HT1080 (cell line): ENCODE data around the gene ATP8B3. TPM values are rescaled to one million over a fixed set of nuclear protein-coding genes. Genes with fewer than 3 reads are reported as not detected.
"Not testable (repeated sequence)": the region's sequence is repeated elsewhere in the genome, so short reads cannot be mapped to it uniquely, and the experiment has no call there.

Source experiments
- DNase-seq: peaks from one replicate; pipeline ENCODE4 v3.0.0-alpha.2; 2015; ENCODE audit warnings: low read depth
- total RNA-seq: library from RNA; depleted of rRNA; stranded (reverse); fragments of >200 nt; shearing (Covaris generic); gene quantifications from 2 replicates; pipeline ENCODE4 v1.2.3, GENCODE V29; 2014

Gene ATP8B3
- total RNA-seq, 1 experiment from 2014 or later: 9.8 TPM

GRCh38 chr19:1770866-1771576, 41.1 kb downstream of the ATP8B3 start:
- no peak for DNase-seq

GRCh38 chr19:1769645-1769985, 42.5 kb downstream of the ATP8B3 start:
- no peak for DNase-seq

- DNase-seq: no peak
Observed at GRCh38 chr19:1768918-1769644, 43.0 kb downstream of the ATP8B3 start.

GRCh38 chr19:1768248-1768647, 43.8 kb downstream of the ATP8B3 start:
- no peak for DNase-seq

- no peak for DNase-seq
Observed at GRCh38 chr19:1767464-1767933, 44.6 kb downstream of the ATP8B3 start.

- DNase-seq: no peak
Observed at GRCh38 chr19:1766800-1767352, 45.2 kb downstream of the ATP8B3 start.

GRCh38 chr19:1765904-1766799, 45.9 kb downstream of the ATP8B3 start:
- DNase-seq: no peak

DNA sequence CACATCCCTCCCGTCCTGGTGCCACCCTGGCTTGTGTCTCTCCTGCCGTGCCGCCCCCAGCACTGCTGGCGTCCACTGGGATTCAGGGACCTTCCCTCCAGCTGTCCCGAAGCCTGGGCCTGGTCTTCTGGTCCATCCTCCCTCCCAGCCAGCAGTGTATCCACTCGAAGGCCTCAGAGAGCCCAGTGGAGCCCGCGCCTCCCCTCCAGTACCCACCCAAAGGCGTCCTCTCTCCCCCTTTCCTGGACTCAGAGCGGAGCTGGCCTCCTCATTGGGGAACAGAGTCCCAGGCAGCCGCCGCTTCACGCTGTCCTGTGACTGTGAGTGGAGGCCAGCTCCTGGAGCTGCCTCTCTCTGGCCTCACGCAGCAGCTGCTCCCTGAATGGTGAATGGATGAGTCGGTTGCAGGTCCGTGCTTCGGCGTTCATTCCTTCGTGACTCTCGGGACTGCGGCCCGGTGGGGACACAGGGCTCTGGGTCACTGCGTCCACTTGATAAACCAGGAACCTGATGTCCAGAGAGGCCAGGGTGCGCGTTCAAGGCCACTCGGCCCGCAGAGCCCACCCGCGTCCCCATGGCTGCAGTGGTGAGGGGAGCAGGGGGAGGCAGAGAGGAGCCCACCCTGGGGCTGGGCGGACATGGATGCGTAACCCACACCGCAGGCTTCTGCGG, 46.7 kb downstream of the ATP8B3 start:
- no peak for DNase-seq

GRCh38 chr19:1764729-1765128, 47.3 kb downstream of the ATP8B3 start:
- DNase-seq: no peak

DNA sequence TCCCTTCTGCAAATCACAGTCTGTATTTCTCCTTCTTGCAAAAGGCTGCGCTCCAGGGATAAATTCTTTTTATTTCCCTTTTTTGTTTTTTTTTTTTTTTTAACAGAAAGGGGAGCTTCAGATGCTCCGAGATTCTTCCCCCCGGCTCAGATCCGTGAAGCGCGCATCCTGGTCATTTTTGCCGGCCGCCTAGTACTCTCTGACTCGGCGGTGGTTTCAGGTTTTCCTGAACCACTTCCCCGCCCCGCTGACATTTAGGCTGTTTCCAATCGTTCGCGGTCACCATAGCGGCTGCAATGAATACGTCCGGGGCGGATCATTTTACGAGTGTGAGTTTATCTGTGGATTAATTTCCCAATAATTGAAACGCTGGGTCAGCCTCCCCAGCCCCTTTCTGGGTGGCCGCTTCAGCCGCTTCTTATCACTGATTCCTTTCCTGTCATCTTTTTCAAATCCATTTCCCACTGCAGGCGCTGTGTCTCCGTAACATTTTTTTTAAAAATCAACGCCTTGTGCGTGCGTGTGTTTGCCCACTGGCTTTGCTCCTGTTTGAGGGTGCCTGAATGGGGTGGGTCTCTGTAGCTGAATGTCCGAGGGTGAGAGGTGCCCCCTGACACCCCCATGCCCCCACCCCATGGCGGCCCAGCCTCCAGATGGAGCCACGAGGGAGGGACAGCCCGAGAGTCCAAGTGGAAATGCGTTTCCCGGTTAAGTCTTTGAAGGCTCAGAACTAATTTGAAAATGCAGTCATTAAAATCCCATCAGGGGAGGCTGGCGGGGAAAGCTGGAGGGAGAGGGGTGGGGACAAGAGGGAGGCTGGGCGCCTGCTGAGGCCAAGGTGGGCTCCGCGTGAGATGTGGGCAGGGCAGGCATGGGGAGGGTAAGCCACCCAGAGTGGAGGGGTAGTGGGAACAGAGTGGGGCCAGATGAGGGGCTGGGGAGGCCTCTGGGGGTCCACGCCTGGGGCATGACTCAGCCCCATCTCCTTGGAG, 48.1 kb downstream of the ATP8B3 start:
- DNase-seq: no peak

GRCh38 chr19:1762243-1763117, 49.6 kb downstream of the ATP8B3 start:
- no peak for DNase-seq

DNA sequence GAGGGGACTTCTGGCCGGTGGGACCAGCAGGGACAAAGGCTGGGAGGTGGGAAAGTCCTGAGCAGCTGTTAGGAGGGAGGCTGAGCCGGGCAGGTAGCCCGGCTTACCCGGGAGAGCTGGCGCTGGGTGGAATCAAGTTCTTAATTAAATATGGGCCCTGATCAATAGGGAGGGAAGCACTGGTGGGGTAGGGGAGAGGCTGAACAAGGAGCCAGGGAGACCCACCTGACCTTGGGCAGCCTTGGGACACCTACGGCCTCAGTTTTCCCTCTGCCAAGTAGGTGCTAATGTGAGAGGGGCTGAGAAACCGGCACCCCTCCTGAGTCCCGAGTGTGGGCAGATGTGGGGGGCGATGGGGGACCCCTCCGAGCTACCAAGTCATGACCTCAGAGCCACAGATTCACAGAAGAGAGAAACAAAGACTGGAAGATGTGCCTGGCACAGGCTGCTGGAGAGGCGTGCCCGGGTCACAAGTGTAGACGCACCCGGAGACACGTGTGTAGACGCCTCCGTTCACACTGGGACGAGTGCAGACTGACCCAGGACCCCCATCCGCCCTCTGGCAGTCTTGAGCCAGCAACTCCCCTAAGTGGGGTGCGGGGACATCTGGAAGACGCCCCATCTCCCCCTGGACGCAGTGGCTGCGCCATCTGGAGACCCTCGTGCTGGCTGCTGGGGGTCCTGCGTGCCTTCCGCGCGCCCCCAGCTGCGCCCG, 50.4 kb downstream of the ATP8B3 start:
- DNase-seq: no peak

- not testable (repeated sequence) for DNase-seq
Observed at GRCh38 chr19:1760786-1761527, 51.1 kb downstream of the ATP8B3 start.

- no peak for DNase-seq
Observed at GRCh38 chr19:1760020-1760419, 52.1 kb downstream of the ATP8B3 start.

DNA sequence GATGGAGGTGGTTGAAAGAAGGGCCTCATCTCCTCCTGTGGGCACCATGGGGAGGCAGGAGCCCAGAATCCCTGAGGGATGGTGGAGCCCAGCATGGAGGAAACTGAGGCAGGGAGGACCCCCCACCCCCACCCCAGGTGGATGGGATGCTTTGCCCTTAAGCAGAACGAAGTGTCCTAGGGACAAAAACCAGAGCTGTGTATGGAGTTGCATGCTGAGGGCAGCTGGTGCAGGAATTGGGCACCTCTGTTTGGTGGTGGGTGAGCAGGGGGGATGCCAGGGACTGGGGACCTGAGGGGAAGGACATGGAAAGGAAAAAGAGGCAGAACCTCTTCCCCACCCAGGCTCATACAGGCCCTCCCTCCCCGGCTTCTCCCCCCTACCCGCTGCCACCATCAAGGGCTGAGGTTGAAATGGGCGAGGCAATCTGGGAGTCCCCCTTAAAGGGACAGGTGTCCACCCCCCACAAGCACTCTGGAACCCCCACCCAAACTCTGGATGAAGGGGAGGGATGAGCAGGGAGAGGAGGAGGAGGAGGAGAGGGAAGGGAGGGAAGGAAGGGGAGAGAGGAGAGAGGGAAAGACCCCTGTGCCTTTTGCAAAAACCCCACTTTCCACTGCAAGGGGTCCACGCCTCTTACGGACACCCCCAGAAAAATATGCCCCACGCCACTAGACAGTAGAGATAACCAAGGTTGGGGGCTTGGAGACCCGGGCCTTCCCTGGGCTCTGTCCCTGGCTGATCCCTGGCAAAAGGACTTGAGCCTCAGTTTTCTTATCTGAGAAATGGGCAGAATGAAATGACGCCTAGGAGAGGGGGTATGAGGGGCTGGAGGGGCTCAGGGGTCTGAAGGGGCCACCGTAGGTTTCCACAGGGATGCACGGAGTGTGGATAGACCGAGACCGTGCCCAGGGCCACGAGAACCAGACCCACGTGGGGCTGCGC, 52.8 kb downstream of the ATP8B3 start:
- DNase-seq: no peak

GRCh38 chr19:1758231-1758577, 53.9 kb downstream of the ATP8B3 start:
- no peak for DNase-seq
